GM18858 (cell line): ENCODE results near the gene FBLL1.
"Not testable (repeated sequence)": the region's sequence is repeated elsewhere in the genome, so short reads cannot be mapped to it uniquely, and the experiment has no call there.

ENCODE experiments used
- ATAC-seq: cut with Tn5 transposase; IDR thresholded peaks from one replicate; pipeline ENCODE4 v1.9.1; 2021; ENCODE audit not compliant: unreplicated experiment

FBLL1 gene

GRCh38 chr5:168550656-168551055, 21.6 kb downstream of the FBLL1 start:
- no peak for ATAC-seq

DNA sequence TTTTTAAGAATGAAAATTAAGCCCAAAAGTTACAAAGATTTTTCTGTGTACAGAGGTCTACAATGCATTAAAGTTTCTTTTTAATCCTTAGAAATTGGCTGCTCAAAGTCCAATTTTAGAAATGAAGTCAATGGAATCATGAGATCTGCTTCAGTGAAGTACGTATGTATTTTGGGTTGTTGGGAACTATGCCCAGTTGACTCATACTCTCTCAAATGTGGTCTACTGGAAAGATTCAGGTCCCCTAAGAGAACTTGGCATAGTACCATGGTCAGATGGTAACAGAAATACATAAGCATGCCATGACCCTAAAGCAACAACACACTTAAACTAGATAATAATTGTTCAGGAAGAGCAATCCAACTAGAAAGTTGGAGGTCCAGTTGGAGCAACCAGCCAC, 23.0 kb downstream of the FBLL1 start:
- ATAC-seq = no peak

GRCh38 chr5:168553377-168554130, 24.4 kb downstream of the FBLL1 start:
- no peak for ATAC-seq

- ATAC-seq = no peak
Measured at GRCh38 chr5:168557389-168557788, 28.3 kb downstream of the FBLL1 start.

- no peak for ATAC-seq
Measured at GRCh38 chr5:168562279-168562678, 33.2 kb downstream of the FBLL1 start.

DNA sequence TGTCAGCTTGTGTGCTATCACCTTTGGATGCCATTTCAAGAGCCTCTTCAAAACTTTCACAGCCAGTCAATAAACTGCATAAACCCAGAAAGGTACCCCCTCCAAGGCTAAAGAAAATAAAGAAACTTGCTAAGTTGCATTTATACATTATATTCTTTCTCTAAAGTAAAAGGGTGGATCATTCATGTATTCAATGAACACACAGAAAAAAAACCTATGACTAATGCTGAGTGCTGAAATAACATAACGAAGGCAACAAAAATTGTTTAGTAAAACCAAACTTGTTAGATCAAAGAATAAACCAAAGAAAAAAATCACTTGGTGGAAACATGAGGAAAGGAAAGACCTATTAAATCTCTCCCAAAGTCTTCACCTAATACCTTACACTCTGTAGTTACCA, 34.9 kb downstream of the FBLL1 start:
- ATAC-seq = no peak

DNA sequence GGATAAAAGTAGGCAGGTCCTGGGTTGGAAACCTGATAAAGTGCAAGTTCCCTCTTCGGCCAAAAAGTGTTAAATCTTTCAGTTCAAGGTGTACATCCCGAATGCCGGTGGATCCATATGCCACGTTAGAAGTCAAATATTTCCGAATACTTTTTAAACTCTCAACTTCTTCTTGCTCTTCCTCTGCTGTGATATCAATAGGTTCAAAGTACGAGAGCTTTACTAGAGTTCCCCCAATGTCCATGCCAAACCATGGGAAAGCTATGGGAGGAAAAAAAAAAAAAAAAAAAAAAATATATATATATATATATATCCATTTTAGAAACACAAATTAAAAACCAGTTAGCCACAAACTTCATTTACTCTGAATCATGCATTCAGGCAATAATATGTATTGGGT, 39.6 kb downstream of the FBLL1 start:
- ATAC-seq = no peak

- ATAC-seq = no peak
Measured at GRCh38 chr5:168570490-168571328, 41.6 kb downstream of the FBLL1 start.

DNA sequence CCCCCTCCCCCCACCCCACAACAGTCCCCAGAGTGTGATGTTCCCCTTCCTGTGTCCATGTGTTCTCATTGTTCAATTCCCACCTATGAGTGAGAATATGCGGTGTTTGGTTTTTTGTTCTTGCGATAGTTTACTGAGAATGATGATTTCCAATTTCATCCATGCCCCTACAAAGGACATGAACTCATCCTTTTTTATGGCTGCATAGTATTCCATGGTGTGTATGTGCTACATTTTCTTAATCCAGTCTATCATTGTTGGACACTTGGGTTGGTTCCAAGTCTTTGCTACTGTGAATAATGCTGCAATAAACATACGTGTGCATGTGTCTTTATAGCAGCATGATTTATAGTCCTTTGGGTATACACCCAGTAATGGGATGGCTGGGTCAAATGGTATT, 44.6 kb downstream of the FBLL1 start:
- not testable (repeated sequence) for ATAC-seq

DNA sequence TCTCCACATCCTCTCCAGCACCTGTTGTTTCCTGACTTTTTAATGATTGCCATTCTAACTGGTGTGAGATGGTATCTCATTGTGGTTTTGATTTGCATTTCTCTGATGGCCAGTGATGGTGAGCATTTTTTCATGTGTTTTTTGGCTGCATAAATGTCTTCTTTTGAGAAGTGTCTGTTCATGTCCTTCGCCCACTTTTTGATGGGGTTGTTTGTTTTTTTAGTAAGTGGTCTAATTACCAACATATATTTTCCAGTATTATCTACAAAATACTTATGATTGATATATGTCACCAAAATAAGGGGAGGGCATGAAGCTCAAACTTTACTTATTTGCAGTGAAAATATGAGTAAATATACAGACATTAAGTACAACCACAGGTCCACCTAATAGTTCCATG, 45.1 kb downstream of the FBLL1 start:
- ATAC-seq = not testable (repeated sequence)

GRCh38 chr5:168575391-168576372, 46.6 kb downstream of the FBLL1 start:
- no peak for ATAC-seq

GRCh38 chr5:168578006-168578405, 48.9 kb downstream of the FBLL1 start:
- ATAC-seq = no peak

DNA sequence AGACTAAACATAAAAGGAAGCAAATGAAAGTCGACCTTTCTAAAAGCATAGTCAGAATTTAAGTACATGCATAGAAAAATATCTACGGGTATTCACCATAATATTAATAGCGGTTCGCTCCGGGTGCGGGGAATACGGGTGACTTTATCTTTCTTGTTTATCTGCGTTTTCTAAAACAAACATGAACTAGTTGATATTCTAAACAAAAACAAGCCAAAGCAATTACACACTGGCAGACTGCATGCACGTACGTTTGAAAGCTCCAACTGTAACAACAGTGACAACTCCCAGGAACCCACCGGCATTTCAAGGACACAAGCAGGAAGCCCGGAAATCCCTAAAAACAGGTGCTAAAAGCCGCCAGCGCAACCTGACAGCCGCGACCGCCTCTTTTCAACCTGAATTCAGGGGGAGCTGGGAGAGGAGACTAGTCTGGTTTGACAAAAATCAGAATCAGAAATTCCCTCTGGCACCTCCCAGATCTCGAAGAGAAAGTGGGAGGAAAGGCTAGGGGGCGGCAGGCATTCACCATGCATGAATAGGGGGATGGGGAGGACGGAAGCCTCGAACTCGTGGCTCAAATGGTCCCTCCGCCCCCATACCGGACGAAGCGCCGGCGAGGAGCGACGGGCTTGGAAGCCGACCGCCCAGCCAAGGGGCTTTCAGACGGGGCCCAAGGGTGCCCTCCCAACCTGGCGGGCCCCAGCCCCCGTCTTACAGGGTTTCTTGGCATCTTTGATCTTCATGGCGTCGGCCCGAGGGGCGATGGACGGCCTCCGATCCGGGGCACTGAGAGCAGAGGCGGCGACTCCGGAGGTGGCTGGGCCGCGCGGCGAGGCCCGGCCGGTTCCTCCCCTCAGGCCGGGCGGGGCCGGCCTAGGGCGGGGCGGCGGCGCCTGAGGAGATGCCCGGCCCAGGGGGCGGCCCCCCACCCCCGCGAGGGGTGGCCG, 49.7 kb downstream of the FBLL1 start, which contains the start of gene PANK3:
Gene PANK3 (minus strand): TSS at position 831 of the 950 bp plus-strand sequence. CDS start 85 bp downstream, at position 746.
- ATAC-seq = peak; percentile 32

DNA sequence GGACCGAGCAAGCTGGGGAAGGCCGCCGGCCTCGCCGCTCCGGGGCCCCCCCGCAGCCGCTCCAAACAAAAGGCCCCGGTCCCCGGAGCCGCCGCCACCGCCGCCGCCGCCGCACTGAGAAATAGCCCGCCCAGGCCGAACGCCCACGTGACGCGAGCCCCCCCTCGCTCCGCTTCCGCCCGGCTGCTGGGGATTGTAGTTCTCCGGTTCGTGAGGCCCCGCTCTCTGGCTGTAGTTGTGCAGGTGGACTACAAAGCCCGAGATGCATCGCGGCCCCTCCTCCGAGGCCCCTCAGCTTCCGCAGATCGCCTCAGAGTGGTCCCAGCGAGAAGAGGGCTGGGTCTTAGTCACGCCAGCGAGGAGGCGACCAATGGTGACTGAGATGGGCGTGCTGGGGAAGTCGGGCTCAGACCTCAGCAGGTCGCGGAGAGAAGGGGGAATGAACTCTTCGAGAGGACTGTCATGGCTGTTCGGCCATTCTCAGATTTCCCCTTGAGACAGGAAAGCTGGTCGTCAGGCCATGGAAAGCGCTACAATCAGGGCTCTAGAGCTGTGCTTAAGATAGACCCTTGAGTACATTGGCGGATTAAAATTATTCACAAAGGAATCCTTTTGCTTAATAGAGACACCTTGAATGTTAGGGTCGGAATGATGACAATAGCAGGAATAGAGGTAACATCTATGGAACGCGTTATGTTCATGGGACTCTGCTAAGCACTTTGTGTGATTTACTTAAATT, 50.6 kb downstream of the FBLL1 start:
- ATAC-seq = peak; percentile 88

DNA sequence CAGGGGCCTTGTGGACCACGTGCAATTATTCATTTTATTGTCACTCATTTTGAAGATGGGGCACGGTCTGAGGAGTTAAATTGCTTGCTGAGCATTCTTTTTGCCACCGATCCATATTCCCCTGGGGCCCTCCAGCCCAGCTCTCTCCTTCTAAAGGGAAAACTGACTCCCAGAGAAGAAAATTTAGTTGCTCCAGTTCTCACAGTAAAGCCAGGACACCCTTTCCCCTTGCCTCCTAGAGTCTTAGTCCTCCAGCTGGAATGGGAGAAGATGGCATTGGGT, 51.1 kb downstream of the FBLL1 start:
- ATAC-seq = no peak
